ENCODE results near the gene COL4A4.

- TF ChIP-seq CTCF (IDR thresholded peaks at IDR 0.05; ENCODE audit: insufficient read depth, low read length, poor library complexity, severe bottlenecking) (no peak), EZH2phosphoT487 (conservative IDR thresholded peaks at IDR 0.05; ENCODE audit: low read length) (no peak)
Observed at GRCh38 chr2:227164763-227165291, 822 bp upstream of the COL4A4 start.

Measured in SU-DHL-6 (cell line).